ENCODE measurements around the gene ABCB6.

DNA sequence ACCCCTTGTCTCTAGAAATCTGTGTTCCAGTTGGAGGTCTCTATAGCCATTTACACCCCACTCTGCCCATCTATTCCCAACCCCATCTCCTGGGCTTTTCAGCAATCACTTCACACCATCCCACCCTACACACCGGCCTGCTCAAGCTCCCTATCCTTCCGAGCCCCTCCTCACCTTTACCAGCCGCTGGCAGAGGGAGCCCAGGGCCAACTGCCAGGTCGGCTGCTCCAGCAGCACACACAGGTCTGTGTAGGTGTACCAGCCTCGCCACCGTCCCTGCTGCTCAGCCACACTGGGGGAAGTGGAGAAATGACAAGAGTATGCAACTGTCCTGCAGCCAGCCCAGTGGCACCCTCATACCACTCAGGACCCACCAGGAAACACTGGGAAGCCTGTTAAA lies 45.6 kb downstream of the ABCB6 start:
- TF ChIP-seq ZNF274 (IDR thresholded peaks at IDR 0.05; ENCODE audit: low read depth, low read length) (no peak), SUZ12 (IDR thresholded peaks at IDR 0.05; ENCODE audit: extremely low read depth, insufficient read depth, insufficient read length) (no peak)
